HepG2 (cell line): ENCODE results near the gene FKBP10. TPM values are rescaled to one million over a fixed set of nuclear protein-coding genes. Genes with fewer than 3 reads are reported as not detected.

ENCODE experiments used
- CBX1 ChIP-seq: IDR thresholded peaks from one replicate; pipeline ENCODE4 v1.6.1; 2016; ENCODE audit warnings: antibody characterized with exemption, low read depth
- DPF2 ChIP-seq: sonication (generic); formaldehyde crosslinking; IDR thresholded peaks from 2 replicates; pipeline ENCODE4 v1.4.0; 2020; ENCODE audit warnings: mild to moderate bottlenecking, low read depth, missing genetic modification reagents, borderline replicate concordance
- GATA4 ChIP-seq: sonication (generic); IDR thresholded peaks from 2 replicates; pipeline ENCODE4 v1.6.1; 2016; ENCODE audit warnings: antibody characterized with exemption, low read depth, borderline replicate concordance
- GTF2F1 ChIP-seq: fragments of 150-350 bp; IDR thresholded peaks from 2 replicates; pipeline ENCODE4 v1.6.1; 2014; ENCODE audit warnings: low read length
- MAZ ChIP-seq, 2 experiments: sonication (generic) in 1 of 2; formaldehyde crosslinking in 1 of 2; IDR thresholded peaks; 2 replicates each; pipeline versions ENCODE4 v1.5.0 to v1.6.1; 2012 to 2020; ENCODE audit warnings: low read depth in 2 of 2, mild to moderate bottlenecking in 2 of 2, borderline replicate concordance in 1 of 2, improper control_type of control experiment in 1 of 2, low read length in 1 of 2, missing genetic modification reagents in 1 of 2, moderate library complexity in 1 of 2
- MTF2 ChIP-seq: sonication (generic); formaldehyde crosslinking; IDR thresholded peaks from 2 replicates; pipeline ENCODE4 v1.5.0; 2020; ENCODE audit warnings: missing genetic modification reagents, borderline replicate concordance
- NRL ChIP-seq: sonication (generic); formaldehyde crosslinking; IDR thresholded peaks from 2 replicates; pipeline ENCODE4 v1.5.0; 2020; ENCODE audit warnings: missing genetic modification reagents, mild to moderate bottlenecking, moderate library complexity, borderline replicate concordance
- RXRA ChIP-seq: sonication (generic); formaldehyde crosslinking; IDR thresholded peaks from 2 replicates; pipeline ENCODE4 v1.5.1; 2020; ENCODE audit warnings: missing genetic modification reagents
- SOX13 ChIP-seq, 3 experiments: fragments of 450-650 bp in 1 of 3; sonication (generic) in 1 of 3; formaldehyde crosslinking in 1 of 3; IDR thresholded peaks in 2 of 3; conservative IDR thresholded peaks in 1 of 3; 2 replicates each; pipeline versions ENCODE4 v1.5.0 to v1.6.1; 2016 to 2020; ENCODE audit warnings: antibody characterized with exemption in 1 of 3, mild to moderate bottlenecking in 1 of 3, missing compliant biosample characterization in 1 of 3, missing genetic modification reagents in 1 of 3, moderate library complexity in 1 of 3
- TBX2 ChIP-seq: sonication (generic); formaldehyde crosslinking; IDR thresholded peaks from 2 replicates; pipeline ENCODE4 v1.5.0; 2020; ENCODE audit warnings: missing genetic modification reagents, mild to moderate bottlenecking, borderline replicate concordance
- ZNF101 ChIP-seq: sonication (generic); formaldehyde crosslinking; IDR thresholded peaks from 2 replicates; pipeline ENCODE4 v1.4.0; 2020; ENCODE audit warnings: mild to moderate bottlenecking, low read depth, missing genetic modification reagents, borderline replicate concordance
- ZNF234 ChIP-seq: sonication (generic); formaldehyde crosslinking; conservative IDR thresholded peaks from 2 replicates; pipeline ENCODE4 v1.5.1; 2020; ENCODE audit warnings: mild to moderate bottlenecking, missing genetic modification reagents
- ZNF235 ChIP-seq: sonication (generic); formaldehyde crosslinking; IDR thresholded peaks from 2 replicates; pipeline ENCODE4 v1.8.1; 2023; ENCODE audit warnings: mild to moderate bottlenecking, missing genetic modification reagents, borderline replicate concordance
- ZNF563 ChIP-seq: sonication (generic); formaldehyde crosslinking; IDR thresholded peaks from 2 replicates; pipeline ENCODE4 v1.8.0; 2022; ENCODE audit warnings: mild to moderate bottlenecking, moderate library complexity, missing genetic modification reagents
- ZNF7 ChIP-seq: IDR thresholded peaks from 2 replicates; pipeline ENCODE4 v1.6.1; 2016; ENCODE audit warnings: missing biosample characterization, missing genetic modification reagents
- ZNF761 ChIP-seq: sonication (generic); formaldehyde crosslinking; conservative IDR thresholded peaks from 2 replicates; pipeline ENCODE4 v1.4.0; 2020; ENCODE audit warnings: mild to moderate bottlenecking, missing genetic modification reagents
- polyA plus RNA-seq, 8 experiments: library from polyadenylated mRNA; depleted of rRNA in 3 of 8; stranded (reverse) in 7 of 8; unstranded in 1 of 8; fragments of >200 nt; fragmentation: Illumina TruSeq in 4 of 8; extraction: Trizol in 4 of 8; gene quantifications; 2 replicates each; pipeline versions ENCODE4 v1.2.1 to v1.2.3, GENCODE V29; 2011 to 2016; ENCODE audit warnings: low read depth in 4 of 8, missing spikeins in 1 of 8, mixed read lengths in 1 of 8; ENCODE audit not compliant: insufficient read depth in 1 of 8
- total RNA-seq, 5 experiments: library from RNA; depleted of rRNA; stranded (reverse); fragments of >200 nt; fragmentation: Illumina TruSeq; extraction: Trizol; gene quantifications; 2 replicates each; pipeline ENCODE4 v1.2.3, GENCODE V29; 2016; ENCODE audit warnings: low read depth in 1 of 5
- TF ChIP-seq, protein P1 (sequence below): sonication (generic); formaldehyde crosslinking; IDR thresholded peaks from 2 replicates; pipeline ENCODE4 v1.4.0; 2020; ENCODE audit warnings: missing genetic modification reagents, mild to moderate bottlenecking, borderline replicate concordance
- TF ChIP-seq, protein P2 (sequence below): IDR thresholded peaks from 2 replicates; pipeline ENCODE4 v1.6.1; 2018; ENCODE audit warnings: missing genetic modification reagents, mild to moderate bottlenecking, missing compliant biosample characterization
- TF ChIP-seq, protein P3 (sequence below): sonication (generic); formaldehyde crosslinking; IDR thresholded peaks from 2 replicates; pipeline ENCODE4 v1.5.0; 2020; ENCODE audit warnings: missing genetic modification reagents, mild to moderate bottlenecking, borderline replicate concordance
- TF ChIP-seq, protein P4 (sequence below): sonication (generic); formaldehyde crosslinking; IDR thresholded peaks from 2 replicates; pipeline ENCODE4 v1.8.0; 2022; ENCODE audit warnings: mild to moderate bottlenecking, missing genetic modification reagents
- TF ChIP-seq, protein P5 (sequence below): sonication (generic); formaldehyde crosslinking; IDR thresholded peaks from 2 replicates; pipeline ENCODE4 v1.9.0; 2021; ENCODE audit warnings: missing genetic modification reagents, borderline replicate concordance

Gene FKBP10
- total and polyA plus RNA-seq, 2 of the 13 experiments (the other 11 are each of a cell fraction or from before 2014, with no cell fraction given): 149 to 573 TPM

DNA sequence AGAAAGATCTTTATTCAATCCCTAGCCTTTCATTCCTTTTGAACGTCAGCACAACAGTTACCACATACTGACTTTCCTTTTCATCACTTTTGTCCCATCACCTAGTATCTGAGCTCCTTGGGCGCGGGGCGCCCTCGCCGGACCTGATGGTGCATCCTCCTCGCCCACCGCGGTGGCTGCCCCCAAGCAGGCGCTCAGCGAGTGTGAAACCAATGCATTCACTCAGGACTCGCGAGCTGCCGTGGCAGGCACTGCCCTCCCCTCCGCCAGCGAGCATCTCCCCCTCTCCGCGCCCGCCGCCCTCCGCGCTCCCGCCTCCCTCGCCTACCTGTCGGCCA lies 51.7 kb downstream of the FKBP10 start (continued):
- TF ChIP-seq MAZ (IDR thresholded peaks at IDR 0.05; ENCODE audit: borderline replicate concordance, low read depth, low read length) (no peak), MAZ (CRISPR knock-in tag; IDR thresholded peaks at IDR 0.05; ENCODE audit: low read depth) (no peak), ZNF563 (CRISPR knock-in tag) (no peak), ZNF101 (CRISPR knock-in tag) (no peak), GTF2F1 (no peak), MTF2 (no peak), RXRA (CRISPR knock-in tag) (no peak), CBX1 (no peak), ZNF234 (CRISPR knock-in tag) (no peak), TBX2 (CRISPR knock-in tag) (no peak), ZNF235 (CRISPR knock-in tag) (no peak), ZNF761 (CRISPR knock-in tag) (no peak), GATA4 (no peak), NRL (CRISPR knock-in tag) (no peak), SOX13 (IDR thresholded peaks at IDR 0.05) (no peak), SOX13 (CRISPR knock-in tag; conservative IDR thresholded peaks at IDR 0.05 in 1 of 2, IDR thresholded peaks at IDR 0.05 in 1 of 2) (no peak), ZNF7 (CRISPR knock-in tag) (no peak), DPF2 (CRISPR knock-in tag) (0 out of 2 replicates have a peak, but pooled peaks have one; percentile 19)
- TF ChIP-seq, protein P1, sequence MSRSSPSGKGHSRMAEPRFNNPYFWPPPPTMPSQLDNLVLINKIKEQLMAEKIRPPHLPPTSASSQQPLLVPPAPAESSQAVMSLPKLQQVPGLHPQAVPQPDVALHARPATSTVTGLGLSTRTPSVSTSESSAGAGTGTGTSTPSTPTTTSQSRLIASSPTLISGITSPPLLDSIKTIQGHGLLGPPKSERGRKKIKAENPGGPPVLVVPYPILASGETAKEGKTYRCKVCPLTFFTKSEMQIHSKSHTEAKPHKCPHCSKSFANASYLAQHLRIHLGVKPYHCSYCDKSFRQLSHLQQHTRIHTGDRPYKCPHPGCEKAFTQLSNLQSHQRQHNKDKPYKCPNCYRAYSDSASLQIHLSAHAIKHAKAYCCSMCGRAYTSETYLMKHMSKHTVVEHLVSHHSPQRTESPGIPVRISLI (CRISPR knock-in tag): no peak
- TF ChIP-seq, protein P2, sequence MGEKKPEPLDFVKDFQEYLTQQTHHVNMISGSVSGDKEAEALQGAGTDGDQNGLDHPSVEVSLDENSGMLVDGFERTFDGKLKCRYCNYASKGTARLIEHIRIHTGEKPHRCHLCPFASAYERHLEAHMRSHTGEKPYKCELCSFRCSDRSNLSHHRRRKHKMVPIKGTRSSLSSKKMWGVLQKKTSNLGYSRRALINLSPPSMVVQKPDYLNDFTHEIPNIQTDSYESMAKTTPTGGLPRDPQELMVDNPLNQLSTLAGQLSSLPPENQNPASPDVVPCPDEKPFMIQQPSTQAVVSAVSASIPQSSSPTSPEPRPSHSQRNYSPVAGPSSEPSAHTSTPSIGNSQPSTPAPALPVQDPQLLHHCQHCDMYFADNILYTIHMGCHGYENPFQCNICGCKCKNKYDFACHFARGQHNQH (CRISPR knock-in tag): no peak
- TF ChIP-seq, protein P3, sequence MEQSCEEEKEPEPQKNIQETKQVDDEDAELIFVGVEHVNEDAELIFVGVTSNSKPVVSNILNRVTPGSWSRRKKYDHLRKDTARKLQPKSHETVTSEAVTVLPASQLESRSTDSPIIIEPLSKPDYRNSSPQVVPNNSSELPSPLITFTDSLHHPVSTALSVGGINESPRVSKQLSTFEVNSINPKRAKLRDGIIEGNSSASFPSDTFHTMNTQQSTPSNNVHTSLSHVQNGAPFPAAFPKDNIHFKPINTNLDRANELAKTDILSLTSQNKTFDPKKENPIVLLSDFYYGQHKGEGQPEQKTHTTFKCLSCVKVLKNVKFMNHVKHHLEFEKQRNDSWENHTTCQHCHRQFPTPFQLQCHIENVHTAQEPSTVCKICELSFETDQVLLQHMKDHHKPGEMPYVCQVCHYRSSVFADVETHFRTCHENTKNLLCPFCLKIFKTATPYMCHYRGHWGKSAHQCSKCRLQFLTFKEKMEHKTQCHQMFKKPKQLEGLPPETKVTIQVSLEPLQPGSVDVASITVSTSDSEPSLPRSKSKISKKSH (CRISPR knock-in tag): no peak
- TF ChIP-seq, protein P4, sequence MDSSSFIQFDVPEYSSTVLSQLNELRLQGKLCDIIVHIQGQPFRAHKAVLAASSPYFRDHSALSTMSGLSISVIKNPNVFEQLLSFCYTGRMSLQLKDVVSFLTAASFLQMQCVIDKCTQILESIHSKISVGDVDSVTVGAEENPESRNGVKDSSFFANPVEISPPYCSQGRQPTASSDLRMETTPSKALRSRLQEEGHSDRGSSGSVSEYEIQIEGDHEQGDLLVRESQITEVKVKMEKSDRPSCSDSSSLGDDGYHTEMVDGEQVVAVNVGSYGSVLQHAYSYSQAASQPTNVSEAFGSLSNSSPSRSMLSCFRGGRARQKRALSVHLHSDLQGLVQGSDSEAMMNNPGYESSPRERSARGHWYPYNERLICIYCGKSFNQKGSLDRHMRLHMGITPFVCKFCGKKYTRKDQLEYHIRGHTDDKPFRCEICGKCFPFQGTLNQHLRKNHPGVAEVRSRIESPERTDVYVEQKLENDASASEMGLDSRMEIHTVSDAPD (CRISPR knock-in tag): no peak
- TF ChIP-seq, protein P5, sequence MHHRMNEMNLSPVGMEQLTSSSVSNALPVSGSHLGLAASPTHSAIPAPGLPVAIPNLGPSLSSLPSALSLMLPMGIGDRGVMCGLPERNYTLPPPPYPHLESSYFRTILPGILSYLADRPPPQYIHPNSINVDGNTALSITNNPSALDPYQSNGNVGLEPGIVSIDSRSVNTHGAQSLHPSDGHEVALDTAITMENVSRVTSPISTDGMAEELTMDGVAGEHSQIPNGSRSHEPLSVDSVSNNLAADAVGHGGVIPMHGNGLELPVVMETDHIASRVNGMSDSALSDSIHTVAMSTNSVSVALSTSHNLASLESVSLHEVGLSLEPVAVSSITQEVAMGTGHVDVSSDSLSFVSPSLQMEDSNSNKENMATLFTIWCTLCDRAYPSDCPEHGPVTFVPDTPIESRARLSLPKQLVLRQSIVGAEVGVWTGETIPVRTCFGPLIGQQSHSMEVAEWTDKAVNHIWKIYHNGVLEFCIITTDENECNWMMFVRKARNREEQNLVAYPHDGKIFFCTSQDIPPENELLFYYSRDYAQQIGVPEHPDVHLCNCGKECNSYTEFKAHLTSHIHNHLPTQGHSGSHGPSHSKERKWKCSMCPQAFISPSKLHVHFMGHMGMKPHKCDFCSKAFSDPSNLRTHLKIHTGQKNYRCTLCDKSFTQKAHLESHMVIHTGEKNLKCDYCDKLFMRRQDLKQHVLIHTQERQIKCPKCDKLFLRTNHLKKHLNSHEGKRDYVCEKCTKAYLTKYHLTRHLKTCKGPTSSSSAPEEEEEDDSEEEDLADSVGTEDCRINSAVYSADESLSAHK (CRISPR knock-in tag): no peak
